ENCODE results near the gene EXT2. TPM values are rescaled to one million over a fixed set of nuclear protein-coding genes. Genes with fewer than 3 reads are reported as not detected.

EXT2 gene
- total and polyA plus RNA-seq, 7 donors: 11.0 to 23.5 (median 21.4) TPM

GRCh38 chr11:44176546-44177213 lies 81.2 kb downstream of the EXT2 start:
- H3K4me1 ChIP-seq: peaks cover 28% of the 10 kb centered on the region
- intact Hi-C loops (cut with DNase I): loop anchor here (5.0 to 10.0 kb wide), 3 partner anchors 66 to 356 kb away; no protein-coding TSS in a partner anchor
- no peak for ATAC-seq
- peaks cover 2 to 5% of the 10 kb centered on the region in 2 donors for H3K36me3 ChIP-seq (ENCODE audit: insufficient read depth in 1 of 2, low read depth in 1 of 2)
- H3K27me3 ChIP-seq (ENCODE audit: insufficient read depth in 3 of 3, low read length in 2 of 3): no peaks in the 10 kb centered on the region
- no peak overlapping the region for H3K4me3 ChIP-seq
- TF ChIP-seq, protein P1, sequence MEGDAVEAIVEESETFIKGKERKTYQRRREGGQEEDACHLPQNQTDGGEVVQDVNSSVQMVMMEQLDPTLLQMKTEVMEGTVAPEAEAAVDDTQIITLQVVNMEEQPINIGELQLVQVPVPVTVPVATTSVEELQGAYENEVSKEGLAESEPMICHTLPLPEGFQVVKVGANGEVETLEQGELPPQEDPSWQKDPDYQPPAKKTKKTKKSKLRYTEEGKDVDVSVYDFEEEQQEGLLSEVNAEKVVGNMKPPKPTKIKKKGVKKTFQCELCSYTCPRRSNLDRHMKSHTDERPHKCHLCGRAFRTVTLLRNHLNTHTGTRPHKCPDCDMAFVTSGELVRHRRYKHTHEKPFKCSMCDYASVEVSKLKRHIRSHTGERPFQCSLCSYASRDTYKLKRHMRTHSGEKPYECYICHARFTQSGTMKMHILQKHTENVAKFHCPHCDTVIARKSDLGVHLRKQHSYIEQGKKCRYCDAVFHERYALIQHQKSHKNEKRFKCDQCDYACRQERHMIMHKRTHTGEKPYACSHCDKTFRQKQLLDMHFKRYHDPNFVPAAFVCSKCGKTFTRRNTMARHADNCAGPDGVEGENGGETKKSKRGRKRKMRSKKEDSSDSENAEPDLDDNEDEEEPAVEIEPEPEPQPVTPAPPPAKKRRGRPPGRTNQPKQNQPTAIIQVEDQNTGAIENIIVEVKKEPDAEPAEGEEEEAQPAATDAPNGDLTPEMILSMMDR (IDR thresholded peaks at IDR 0.05): no peak
- no peak for DNase-seq
- H3K27ac ChIP-seq: no peak overlapping the region
- no peaks in the 10 kb centered on the region for H3K9me3 ChIP-seq
- WGBS, 3 donors: 75 to 87% (median 83%) methylated on average over 5 of the region's 5 CpGs

DNA sequence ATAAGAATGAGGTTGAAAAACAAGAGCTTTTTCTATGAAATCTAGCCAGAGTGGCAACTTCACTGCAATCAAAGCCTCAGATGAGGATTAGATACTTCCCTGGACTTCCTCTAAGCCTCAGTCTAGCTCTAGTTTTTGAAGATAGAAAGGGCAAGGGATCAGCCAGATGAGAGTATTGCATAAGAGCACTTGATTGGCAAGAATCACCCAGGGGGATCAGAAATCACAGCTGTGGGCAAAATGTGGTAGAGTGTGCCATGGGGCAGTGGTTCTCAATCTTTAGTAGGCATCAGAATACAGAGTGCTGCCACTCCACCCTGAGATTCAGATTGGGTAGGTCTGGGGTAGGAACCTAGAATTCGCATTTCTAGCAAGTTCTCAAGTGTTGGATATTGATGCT lies 82.4 kb downstream of the EXT2 start:
- no peak overlapping the region for H3K27ac ChIP-seq
- intact Hi-C loops (cut with DNase I): loop anchor here (5.0 to 10.0 kb wide), 3 partner anchors 64 to 354 kb away; no protein-coding TSS in a partner anchor
- 89 to 95% (median 94%) methylated on average over 1 of the region's 1 CpG for WGBS, 3 donors
- ATAC-seq (peak; percentile 42 to 73 (median 58)), DNase-seq (no peak)
- H3K4me1 ChIP-seq: peaks cover 28% of the 10 kb centered on the region
- H3K36me3 ChIP-seq (ENCODE audit: insufficient read depth in 1 of 2, low read depth in 1 of 2): peaks cover 0 to 2% of the 10 kb centered on the region in 2 donors
- TF ChIP-seq, protein P1 (IDR thresholded peaks at IDR 0.05): no peak
- no peak overlapping the region for H3K4me3 ChIP-seq
- H3K27me3 ChIP-seq (ENCODE audit: insufficient read depth in 3 of 3, low read length in 2 of 3): no peaks in the 10 kb centered on the region
- no peaks in the 10 kb centered on the region for H3K9me3 ChIP-seq

DNA sequence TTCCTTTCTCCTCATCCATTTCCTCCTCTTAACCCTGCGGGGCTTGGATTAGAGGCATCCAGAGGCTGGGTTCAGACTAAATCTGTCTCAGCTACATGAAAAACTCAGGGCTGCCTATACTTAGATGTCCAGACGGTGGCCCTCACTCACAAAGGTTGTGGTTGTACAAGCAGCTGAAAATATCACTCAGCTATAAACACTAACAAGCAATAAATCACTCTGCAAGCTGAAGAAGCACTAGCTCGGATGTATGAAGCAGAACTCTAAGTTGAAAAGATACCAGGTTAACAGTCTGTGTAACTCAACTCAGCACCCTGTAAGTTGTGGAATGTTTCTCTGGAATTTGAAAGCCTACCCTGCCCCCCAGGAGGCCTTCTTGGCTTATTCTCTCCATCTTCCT lies 82.9 kb downstream of the EXT2 start:
- TF ChIP-seq, protein P1 (IDR thresholded peaks at IDR 0.05): peak; percentile 39
- DNase-seq (no peak), ATAC-seq (peak; percentile 71 to 92 (median 86))
- 27 to 39% (median 37%) methylated on average over 3 of the region's 3 CpGs for WGBS, 3 donors
- no peak overlapping the region for H3K4me3 ChIP-seq
- no peaks in the 10 kb centered on the region for H3K27me3 ChIP-seq (ENCODE audit: insufficient read depth in 3 of 3, low read length in 2 of 3)
- peaks cover 28% of the 10 kb centered on the region for H3K4me1 ChIP-seq
- intact Hi-C loops (cut with DNase I): loop anchor here (5.0 to 10.0 kb wide), 3 partner anchors 64 to 354 kb away; no protein-coding TSS in a partner anchor
- H3K27ac ChIP-seq: no peak overlapping the region
- H3K36me3 ChIP-seq (ENCODE audit: insufficient read depth in 1 of 2, low read depth in 1 of 2): no peaks in the 10 kb centered on the region
- H3K9me3 ChIP-seq: no peaks in the 10 kb centered on the region

GRCh38 chr11:44179173-44179572 lies 83.7 kb downstream of the EXT2 start:
- TF ChIP-seq, protein P1 (IDR thresholded peaks at IDR 0.05): no peak
- no peaks in the 10 kb centered on the region for H3K36me3 ChIP-seq (ENCODE audit: insufficient read depth in 1 of 2, low read depth in 1 of 2)
- H3K4me1 ChIP-seq: peaks cover 28% of the 10 kb centered on the region
- DNase-seq: no peak
- 79 to 96% (median 80%) methylated on average over 4 of the region's 4 CpGs for WGBS, 3 donors
- H3K27me3 ChIP-seq (ENCODE audit: insufficient read depth in 3 of 3, low read length in 2 of 3): no peaks in the 10 kb centered on the region
- no peak overlapping the region for H3K4me3 ChIP-seq
- ATAC-seq: no peak
- H3K27ac ChIP-seq: no peak overlapping the region
- intact Hi-C loops (cut with DNase I): loop anchor here (5.0 to 10.0 kb wide), 3 partner anchors 63 to 353 kb away; no protein-coding TSS in a partner anchor
- H3K9me3 ChIP-seq: no peaks in the 10 kb centered on the region

Data from psoas muscle (tissue), 8 donors.